Left ventricle myocardium superior (tissue), 1 donor: ENCODE data around the gene SHROOM3. TPM values are rescaled to one million over a fixed set of nuclear protein-coding genes. Genes with fewer than 3 reads are reported as not detected.
A peak's percentile ranks its signal among the peaks of the same experiment; 100 is the strongest.

ENCODE experiments used
- ATAC-seq: fragments of 200-7000 bp; cut with Tn5 transposase; one replicate; pipeline ENCODE4 v1.9.1; 2020; ENCODE audit warnings: mild to moderate bottlenecking, moderate library complexity
- DNase-seq: peaks from one replicate; pipeline ENCODE4 v3.0.0-alpha.2; 2020
- intact Hi-C: fragments of 100-400 bp; cut with micrococcal nuclease; formaldehyde crosslinking; loops from one replicate; pipeline ENCODE4 v1.11.0; 2022
- total RNA-seq: library from RNA; stranded (reverse); fragmentation: NEBNext Ultra II Directional; extraction: Animal tissue kit (Norgen Biotek cat#: 25700); gene quantifications from one replicate; pipeline ENCODE4 v1.2.1, GENCODE V29; 2021
- donor health status: DM: no; HTN: yes; CAD: no; lungs with severe emphysema.

SHROOM3 gene
- total RNA-seq, 1 donor from 2014 or later, result 14.2 TPM

GRCh38 chr4:76581077-76581962, 146.3 kb downstream of the SHROOM3 start:
- no peak for ATAC-seq
- intact Hi-C loops, result loop anchor here (10.0 kb wide), 1 partner anchor 67 kb away; no protein-coding TSS in a partner anchor
- no peak for DNase-seq

GRCh38 chr4:76582074-76582816, 147.2 kb downstream of the SHROOM3 start:
- DNase-seq, result no peak
- no peak for ATAC-seq
- intact Hi-C loops, result loop anchor here (10.0 kb wide), 1 partner anchor 67 kb away; no protein-coding TSS in a partner anchor

- intact Hi-C loops, result loop anchor here (10.0 kb wide), 1 partner anchor 68 kb away; no protein-coding TSS in a partner anchor
- DNase-seq (no peak), ATAC-seq (no peak)
These were observed 147.7 kb downstream of the SHROOM3 start for GRCh38 chr4:76582817-76583087.

GRCh38 chr4:76584241-76585152, 149.5 kb downstream of the SHROOM3 start:
- intact Hi-C loops, result loop anchor here (10.0 kb wide), 1 partner anchor 70 kb away; no protein-coding TSS in a partner anchor
- ATAC-seq, result no peak
- DNase-seq, result no peak

- DNase-seq, result no peak
- ATAC-seq, result peak; percentile 13
- intact Hi-C loops, result loop anchor here (10.0 kb wide), 1 partner anchor 70 kb away; no protein-coding TSS in a partner anchor
These were observed 150.2 kb downstream of the SHROOM3 start for GRCh38 chr4:76585272-76585671.

- ATAC-seq (peak; percentile 91), DNase-seq (peak; percentile 87)
- intact Hi-C loops, result loop anchor here (10.0 kb wide), 1 partner anchor 71 kb away; no protein-coding TSS in a partner anchor
These were observed 150.9 kb downstream of the SHROOM3 start for GRCh38 chr4:76585897-76586360.

GRCh38 chr4:76588274-76588673, 153.2 kb downstream of the SHROOM3 start:
- no peak for ATAC-seq
- intact Hi-C loops, result loop anchor here (10.0 kb wide), 1 partner anchor 73 kb away; no protein-coding TSS in a partner anchor
- DNase-seq, result no peak

GRCh38 chr4:76589402-76589801, 154.4 kb downstream of the SHROOM3 start:
- DNase-seq (no peak), ATAC-seq (peak; percentile 13)
- intact Hi-C loops, result loop anchor here (10.0 kb wide), 1 partner anchor 75 kb away; no protein-coding TSS in a partner anchor

- ATAC-seq, result peak; percentile 77
- intact Hi-C loops, result loop anchor here (5.0 to 10.0 kb wide), 2 partner anchors 58 to 75 kb away; no protein-coding TSS in a partner anchor
- peak; percentile 66 for DNase-seq
These were observed 155.1 kb downstream of the SHROOM3 start for GRCh38 chr4:76589872-76590797.

GRCh38 chr4:76590798-76591281, 155.8 kb downstream of the SHROOM3 start:
- no peak for DNase-seq
- intact Hi-C loops, result loop anchor here (5.0 kb wide), 1 partner anchor 59 kb away; no protein-coding TSS in a partner anchor
- ATAC-seq, result peak; percentile 40

GRCh38 chr4:76591992-76592391, 157.0 kb downstream of the SHROOM3 start:
- ATAC-seq, result no peak
- no peak for DNase-seq
- intact Hi-C loops, result loop anchor here (5.0 kb wide), 1 partner anchor 60 kb away; no protein-coding TSS in a partner anchor

- no peak for DNase-seq
- intact Hi-C loops, result loop anchor here (5.0 kb wide), 1 partner anchor 60 kb away; no protein-coding TSS in a partner anchor
- ATAC-seq, result no peak
These were observed 157.4 kb downstream of the SHROOM3 start for GRCh38 chr4:76592460-76592859.

- intact Hi-C loops, result loop anchor here (5.0 kb wide), 1 partner anchor 62 kb away; no protein-coding TSS in a partner anchor
- DNase-seq, result no peak
- no peak for ATAC-seq
These were observed 159.1 kb downstream of the SHROOM3 start for GRCh38 chr4:76594173-76594572.

- ATAC-seq (no peak), DNase-seq (no peak)
- intact Hi-C loops, result no loop called here
These were observed 160.4 kb downstream of the SHROOM3 start for GRCh38 chr4:76595435-76595834.

- ATAC-seq (peak; percentile 70), DNase-seq (no peak)
These were observed 161.7 kb downstream of the SHROOM3 start for GRCh38 chr4:76596713-76597112.

GRCh38 chr4:76597423-76597979, 162.5 kb downstream of the SHROOM3 start:
- intact Hi-C loops, result no loop called here
- ATAC-seq (peak; percentile 19), DNase-seq (no peak)

More at GRCh38 chr4:76596713-76597112, 161.7 kb downstream of the SHROOM3 start:
- intact Hi-C loops, result no loop called here

- intact Hi-C loops, result no loop called here
- ATAC-seq, result no peak
- DNase-seq, result no peak
These were observed 165.4 kb downstream of the SHROOM3 start for GRCh38 chr4:76600447-76600846.
